ENCODE results near the gene ERCC1.

- TF ChIP-seq ZFX (IDR thresholded peaks at IDR 0.05), result no peak
- TF ChIP-seq POLR2A (IDR thresholded peaks at IDR 0.05; ENCODE audit: borderline replicate concordance, extremely low read depth, insufficient read depth, insufficient read length), result no peak
Measured at GRCh38 chr19:45420871-45421270, 2.8 kb downstream of the ERCC1 start.
